Suprapubic skin (tissue), 4 donors: ENCODE results near the gene PLCL1. TPM values are rescaled to one million over a fixed set of nuclear protein-coding genes. Genes with fewer than 3 reads are reported as not detected.

ENCODE experiments used
- DNase-seq, 2 donors: peaks; one replicate each; pipeline ENCODE4 v3.0.0-alpha.2; 2019; ENCODE audit warnings: low spot score in 2 of 2
- H3K27ac ChIP-seq: fragments of 200-600 bp; sonication (generic); one replicate; pipeline ENCODE4 v1.5.1; 2019
- H3K27me3 ChIP-seq: fragments of 200-600 bp; sonication (generic); one replicate; pipeline ENCODE4 v1.5.1; 2019
- H3K36me3 ChIP-seq: fragments of 200-600 bp; sonication (generic); one replicate; pipeline ENCODE4 v1.5.1; 2019
- H3K4me1 ChIP-seq: fragments of 200-600 bp; sonication (generic); one replicate; pipeline ENCODE4 v1.5.1; 2019
- H3K4me3 ChIP-seq: fragments of 200-600 bp; sonication (generic); one replicate; pipeline ENCODE4 v1.5.1; 2019; ENCODE audit warnings: mild to moderate bottlenecking
- H3K9me3 ChIP-seq: fragments of 200-600 bp; sonication (generic); one replicate; pipeline ENCODE4 v1.5.1; 2019
- EP300 ChIP-seq: sonication (generic); formaldehyde crosslinking; IDR thresholded peaks from one replicate; pipeline ENCODE4 v1.6.1; 2017; ENCODE audit warnings: antibody characterized with exemption
- POLR2A ChIP-seq, 2 donors: fragments of 450-650 bp; IDR thresholded peaks; one replicate each; pipeline ENCODE4 v1.6.1; 2017; ENCODE audit warnings: antibody characterized with exemption in 2 of 2, mild to moderate bottlenecking in 2 of 2, moderate library complexity in 2 of 2
- POLR2AphosphoS5 ChIP-seq, 3 donors: sonication (generic); formaldehyde crosslinking; IDR thresholded peaks; one replicate each; pipeline ENCODE4 v1.6.1; 2017; ENCODE audit warnings: antibody characterized with exemption in 3 of 3
- WGBS: methylation state at CpG from one replicate; pipeline ENCODE4 v1.1.5; 2018; 5-methylcytosine and 5-hydroxymethylcytosine counted together
- total RNA-seq, 4 donors: library from RNA; depleted of rRNA; stranded (reverse); fragments of >200 nt; gene quantifications; one replicate each; pipeline ENCODE4 v1.1.0, GENCODE V29; 2016
- TF ChIP-seq, protein P1 (sequence below), 2 donors: fragments of 200-600 bp in 1 of 2; fragments of 450-650 bp in 1 of 2; sonication (generic) in 1 of 2; IDR thresholded peaks; one replicate each; pipeline ENCODE4 v1.5.1; 2016 to 2019; ENCODE audit warnings: antibody characterized with exemption in 2 of 2, mild to moderate bottlenecking in 1 of 2, moderate library complexity in 1 of 2

PLCL1 gene
- total RNA-seq, 4 donors from 2014 or later: 2.4 to 2.6 (median 2.5) TPM

- Histone ChIP-seq H3K36me3 (no peaks in the 10 kb centered on the region), H3K27ac (no peak overlapping the region), H3K27me3 (no peaks in the 10 kb centered on the region), H3K4me1 (no peaks in the 10 kb centered on the region), H3K9me3 (no peaks in the 10 kb centered on the region), H3K4me3 (no peak overlapping the region)
- TF ChIP-seq EP300: no peak
- TF ChIP-seq POLR2AphosphoS5 (IDR thresholded peaks at IDR 0.05): no peak
- no peak for TF ChIP-seq POLR2A (IDR thresholded peaks at IDR 0.05)
- TF ChIP-seq, protein P1, sequence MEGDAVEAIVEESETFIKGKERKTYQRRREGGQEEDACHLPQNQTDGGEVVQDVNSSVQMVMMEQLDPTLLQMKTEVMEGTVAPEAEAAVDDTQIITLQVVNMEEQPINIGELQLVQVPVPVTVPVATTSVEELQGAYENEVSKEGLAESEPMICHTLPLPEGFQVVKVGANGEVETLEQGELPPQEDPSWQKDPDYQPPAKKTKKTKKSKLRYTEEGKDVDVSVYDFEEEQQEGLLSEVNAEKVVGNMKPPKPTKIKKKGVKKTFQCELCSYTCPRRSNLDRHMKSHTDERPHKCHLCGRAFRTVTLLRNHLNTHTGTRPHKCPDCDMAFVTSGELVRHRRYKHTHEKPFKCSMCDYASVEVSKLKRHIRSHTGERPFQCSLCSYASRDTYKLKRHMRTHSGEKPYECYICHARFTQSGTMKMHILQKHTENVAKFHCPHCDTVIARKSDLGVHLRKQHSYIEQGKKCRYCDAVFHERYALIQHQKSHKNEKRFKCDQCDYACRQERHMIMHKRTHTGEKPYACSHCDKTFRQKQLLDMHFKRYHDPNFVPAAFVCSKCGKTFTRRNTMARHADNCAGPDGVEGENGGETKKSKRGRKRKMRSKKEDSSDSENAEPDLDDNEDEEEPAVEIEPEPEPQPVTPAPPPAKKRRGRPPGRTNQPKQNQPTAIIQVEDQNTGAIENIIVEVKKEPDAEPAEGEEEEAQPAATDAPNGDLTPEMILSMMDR (IDR thresholded peaks at IDR 0.05): no peak
- DNase-seq: no peak
Measured at GRCh38 chr2:197779261-197779660, 25.1 kb upstream of the PLCL1 start.

- Histone ChIP-seq H3K27ac (no peak overlapping the region), H3K9me3 (no peaks in the 10 kb centered on the region), H3K4me1 (peaks cover 9% of the 10 kb centered on the region), H3K27me3 (peaks cover 22% of the 10 kb centered on the region), H3K4me3 (no peak overlapping the region), H3K36me3 (no peaks in the 10 kb centered on the region)
- no peak for DNase-seq
- 56% methylated on average over 1 of the region's 1 CpG for WGBS
- TF ChIP-seq, protein P1 (IDR thresholded peaks at IDR 0.05): no peak
- TF ChIP-seq POLR2A (IDR thresholded peaks at IDR 0.05): no peak
- TF ChIP-seq POLR2AphosphoS5 (IDR thresholded peaks at IDR 0.05): no peak
- TF ChIP-seq EP300: no peak
Measured at GRCh38 chr2:197782126-197782525, 22.3 kb upstream of the PLCL1 start.

GRCh38 chr2:197784956-197785941 lies 19.1 kb upstream of the PLCL1 start, which contains the start of gene BOLL:
Gene BOLL (minus strand): TSS chr2:197785319. CDS start chr2:197781850, 3,469 bp downstream.
- no peak for TF ChIP-seq POLR2A (IDR thresholded peaks at IDR 0.05)
- TF ChIP-seq EP300: no peak
- TF ChIP-seq, protein P1 (IDR thresholded peaks at IDR 0.05): no peak
- no peak for TF ChIP-seq POLR2AphosphoS5 (IDR thresholded peaks at IDR 0.05)
- peaks cover 9% of the 10 kb centered on the region for H3K4me1 ChIP-seq
- no peaks in the 10 kb centered on the region for H3K9me3 ChIP-seq
- H3K27ac ChIP-seq: no peak within 1 kb of the TSS
- DNase-seq: peak in 1 of 2 donors; percentile 49
- peak within 1 kb of the TSS; percentile 41 for H3K4me3 ChIP-seq
- H3K27me3 ChIP-seq: peaks cover 27% of the 10 kb centered on the region
- H3K36me3 ChIP-seq: no peaks in the 10 kb centered on the region
- 89% methylated on average over 40 of the region's 80 CpGs for WGBS

GRCh38 chr2:197786010-197786877 lies 18.1 kb upstream of the PLCL1 start:
- DNase-seq: peak in 1 of 2 donors; percentile 61
- TF ChIP-seq POLR2A (IDR thresholded peaks at IDR 0.05): no peak
- TF ChIP-seq, protein P1 (IDR thresholded peaks at IDR 0.05): peak in 1 of 2 donors; percentile 20
- Histone ChIP-seq H3K27me3 (peaks cover 27% of the 10 kb centered on the region), H3K4me1 (peaks cover 9% of the 10 kb centered on the region), H3K36me3 (no peaks in the 10 kb centered on the region), H3K4me3 (peak overlapping the region; percentile 41), H3K27ac (no peak overlapping the region), H3K9me3 (no peaks in the 10 kb centered on the region)
- 13% methylated on average over 10 of the region's 79 CpGs for WGBS
